ENCODE measurements around the gene ERCC6. TPM values are rescaled to one million over a fixed set of nuclear protein-coding genes. Genes with fewer than 3 reads are reported as not detected.

The ERCC6 gene
- total and polyA plus RNA-seq, 10 of the 15 experiments (the other 5 are each of a cell fraction or from before 2014, with no cell fraction given) = 4.3 to 15.6 (median 7.8) TPM

DNA sequence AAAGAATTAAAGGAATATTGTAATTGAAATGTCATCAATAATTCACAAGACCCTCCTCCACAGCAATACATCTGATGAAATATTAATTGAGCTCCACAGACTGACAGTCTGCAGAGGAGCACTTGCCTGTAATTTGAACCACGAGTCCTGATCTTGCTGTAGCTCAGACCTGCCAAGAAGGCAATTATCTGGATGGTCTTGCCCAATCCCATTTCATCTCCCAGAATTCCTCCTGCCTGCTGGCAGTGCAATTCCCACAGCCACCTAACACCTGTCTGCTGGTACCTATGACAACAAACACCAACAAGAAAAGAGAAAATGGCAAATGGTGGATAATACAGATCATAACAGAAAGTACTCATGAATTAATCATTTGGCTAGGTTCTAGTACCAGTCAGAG lies 38.5 kb downstream of the ERCC6 start:
- ChIA-PET SMC1A (ENCODE audit: uncharacterized antibody, unreplicated experiment) (interaction anchor here (2.5 kb wide), 1 partner anchor 11 kb away, joined by 10 read pairs; no protein-coding TSS in a partner anchor), CTCF (interaction anchor here (0.7 to 6.5 kb wide), 5 partner anchors 12 to 93 kb away, joined by 3 to 54 read pairs (median 6); no protein-coding TSS in a partner anchor), POLR2A (no interaction called here), RAD21 (ENCODE audit: unreplicated experiment) (interaction anchor here (1.9 kb wide), 1 partner anchor 93 kb away, joined by 6 read pairs; no protein-coding TSS in a partner anchor)
- WGBS (ENCODE audit: insufficient coverage, insufficient replicate concordance, low lambda C conversion rate, missing lambda C conversion rate) = 0% methylated on average over 1 of the region's 1 CpG
- Histone ChIP-seq H4K20me1 (ENCODE audit: control insufficient read depth, insufficient read depth) (no peaks in the 10 kb centered on the region), H3K4me2 (ENCODE audit: control insufficient read depth, insufficient read depth) (no peak overlapping the region), H3K4me1 (ENCODE audit: control insufficient read depth, insufficient read depth, low read length) (no peaks in the 10 kb centered on the region), H3K9ac (ENCODE audit: control insufficient read depth, insufficient read depth, low read length) (no peak overlapping the region), H3K79me2 (ENCODE audit: control insufficient read depth, insufficient read depth, low read length) (no peaks in the 10 kb centered on the region), H2AFZ (ENCODE audit: control insufficient read depth, low read depth, low read length) (no peak overlapping the region), H3K4me3 (no peak overlapping the region), H3K9me3 (replicated peaks; ENCODE audit: control insufficient read depth, insufficient read depth, low read length) (no peaks in the 10 kb centered on the region), H3K27ac (ENCODE audit: control insufficient read depth, insufficient read depth) (no peak overlapping the region), H3K27me3 (replicated peaks in 1 of 2; ENCODE audit: control insufficient read depth in 2 of 2, insufficient read depth in 2 of 2, low read length in 1 of 2) (no peaks in the 10 kb centered on the region), H3K36me3 (ENCODE audit: control insufficient read depth in 2 of 2, insufficient read depth in 2 of 2, low read length in 1 of 2) (peaks cover 0 to 3% of the 10 kb centered on the region in 2 experiments; a peak in 3 of 4 replicates)
- ATAC-seq (no peak), DNase-seq (ENCODE audit: low read depth, low spot score) (no peak), FAIRE-seq (no peak)
- no TSS peak for BruUV-seq (replicated peaks)
- TF ChIP-seq, protein P1, sequence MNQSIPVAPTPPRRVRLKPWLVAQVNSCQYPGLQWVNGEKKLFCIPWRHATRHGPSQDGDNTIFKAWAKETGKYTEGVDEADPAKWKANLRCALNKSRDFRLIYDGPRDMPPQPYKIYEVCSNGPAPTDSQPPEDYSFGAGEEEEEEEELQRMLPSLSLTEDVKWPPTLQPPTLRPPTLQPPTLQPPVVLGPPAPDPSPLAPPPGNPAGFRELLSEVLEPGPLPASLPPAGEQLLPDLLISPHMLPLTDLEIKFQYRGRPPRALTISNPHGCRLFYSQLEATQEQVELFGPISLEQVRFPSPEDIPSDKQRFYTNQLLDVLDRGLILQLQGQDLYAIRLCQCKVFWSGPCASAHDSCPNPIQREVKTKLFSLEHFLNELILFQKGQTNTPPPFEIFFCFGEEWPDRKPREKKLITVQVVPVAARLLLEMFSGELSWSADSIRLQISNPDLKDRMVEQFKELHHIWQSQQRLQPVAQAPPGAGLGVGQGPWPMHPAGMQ (IDR thresholded peaks at IDR 0.05; ENCODE audit: borderline replicate concordance) = no peak
- no peak for TF ChIP-seq STAT1 (conservative IDR thresholded peaks at IDR 0.05)
- no peak for TF ChIP-seq RELA (IDR thresholded peaks at IDR 0.05; ENCODE audit: borderline replicate concordance, partially characterized antibody)
- no peak for TF ChIP-seq STAT3 (IDR thresholded peaks at IDR 0.05; ENCODE audit: low read depth, low read length)
- in situ Hi-C loops (cut with MboI) (loop anchor here (25.0 kb wide), 1 partner anchor 763 kb away; no protein-coding TSS in a partner anchor), intact Hi-C loops (cut with micrococcal nuclease; ENCODE audit: unreplicated experiment) (no loop called here)

DNA sequence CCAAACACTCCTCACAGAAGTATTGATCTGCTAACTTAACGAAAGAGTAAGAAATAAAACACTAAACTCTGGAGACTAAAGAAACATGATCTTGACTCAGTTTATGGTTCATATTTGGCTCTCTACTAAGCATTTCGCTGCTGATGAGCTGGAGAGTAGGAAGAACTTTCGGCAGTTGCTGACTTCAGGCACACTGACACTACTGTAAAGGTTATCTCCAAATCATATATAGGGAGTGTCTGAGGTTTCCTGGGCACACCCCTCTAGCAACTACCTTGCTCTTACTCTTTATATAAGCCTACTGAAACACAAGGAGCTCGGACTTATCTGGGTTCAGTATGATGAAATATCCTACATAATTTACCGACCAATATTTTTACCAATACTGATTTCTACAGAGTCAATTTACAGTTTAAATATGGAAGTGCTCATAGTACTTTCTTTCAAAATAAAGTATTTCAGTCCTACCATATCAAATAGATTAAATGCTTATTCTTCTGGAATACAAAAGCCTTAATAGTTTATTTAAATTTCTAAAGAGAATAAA lies 39.5 kb downstream of the ERCC6 start:
- ChIA-PET RAD21 (ENCODE audit: unreplicated experiment) (interaction anchor here (1.9 kb wide), 1 partner anchor 92 kb away, joined by 6 read pairs; no protein-coding TSS in a partner anchor), POLR2A (no interaction called here), CTCF (interaction anchor here (1.7 to 6.5 kb wide), 3 partner anchors 13 to 92 kb away, joined by 6 to 54 read pairs (median 10); no protein-coding TSS in a partner anchor), SMC1A (ENCODE audit: uncharacterized antibody, unreplicated experiment) (interaction anchor here (1.4 to 2.5 kb wide), 2 partner anchors 12 to 92 kb away, joined by 4 to 10 read pairs; no protein-coding TSS in a partner anchor)
- Histone ChIP-seq H3K4me2 (ENCODE audit: control insufficient read depth, insufficient read depth) (no peak overlapping the region), H3K4me1 (ENCODE audit: control insufficient read depth, insufficient read depth, low read length) (no peaks in the 10 kb centered on the region), H3K4me3 (no peak overlapping the region), H3K36me3 (ENCODE audit: control insufficient read depth in 2 of 2, insufficient read depth in 2 of 2, low read length in 1 of 2) (peaks cover 0 to 3% of the 10 kb centered on the region in 2 experiments; a peak in 3 of 4 replicates), H3K27me3 (replicated peaks in 1 of 2; ENCODE audit: control insufficient read depth in 2 of 2, insufficient read depth in 2 of 2, low read length in 1 of 2) (no peaks in the 10 kb centered on the region), H4K20me1 (ENCODE audit: control insufficient read depth, insufficient read depth) (no peaks in the 10 kb centered on the region), H3K9ac (ENCODE audit: control insufficient read depth, insufficient read depth, low read length) (no peak overlapping the region), H3K9me3 (replicated peaks; ENCODE audit: control insufficient read depth, insufficient read depth, low read length) (no peaks in the 10 kb centered on the region), H2AFZ (ENCODE audit: control insufficient read depth, low read depth, low read length) (no peak overlapping the region), H3K27ac (ENCODE audit: control insufficient read depth, insufficient read depth) (no peak overlapping the region), H3K79me2 (ENCODE audit: control insufficient read depth, insufficient read depth, low read length) (no peaks in the 10 kb centered on the region)
- in situ Hi-C loops (cut with MboI) = no loop called here
- FAIRE-seq (no peak), DNase-seq (ENCODE audit: low read depth, low spot score) (no peak), ATAC-seq (no peak)
- intact Hi-C loops (cut with micrococcal nuclease; ENCODE audit: unreplicated experiment) = no loop called here
- BruUV-seq (replicated peaks) = no TSS peak
- 89% methylated on average over 5 of the region's 5 CpGs for WGBS (ENCODE audit: insufficient coverage, insufficient replicate concordance, low lambda C conversion rate, missing lambda C conversion rate)
- TF ChIP-seq, protein P2, sequence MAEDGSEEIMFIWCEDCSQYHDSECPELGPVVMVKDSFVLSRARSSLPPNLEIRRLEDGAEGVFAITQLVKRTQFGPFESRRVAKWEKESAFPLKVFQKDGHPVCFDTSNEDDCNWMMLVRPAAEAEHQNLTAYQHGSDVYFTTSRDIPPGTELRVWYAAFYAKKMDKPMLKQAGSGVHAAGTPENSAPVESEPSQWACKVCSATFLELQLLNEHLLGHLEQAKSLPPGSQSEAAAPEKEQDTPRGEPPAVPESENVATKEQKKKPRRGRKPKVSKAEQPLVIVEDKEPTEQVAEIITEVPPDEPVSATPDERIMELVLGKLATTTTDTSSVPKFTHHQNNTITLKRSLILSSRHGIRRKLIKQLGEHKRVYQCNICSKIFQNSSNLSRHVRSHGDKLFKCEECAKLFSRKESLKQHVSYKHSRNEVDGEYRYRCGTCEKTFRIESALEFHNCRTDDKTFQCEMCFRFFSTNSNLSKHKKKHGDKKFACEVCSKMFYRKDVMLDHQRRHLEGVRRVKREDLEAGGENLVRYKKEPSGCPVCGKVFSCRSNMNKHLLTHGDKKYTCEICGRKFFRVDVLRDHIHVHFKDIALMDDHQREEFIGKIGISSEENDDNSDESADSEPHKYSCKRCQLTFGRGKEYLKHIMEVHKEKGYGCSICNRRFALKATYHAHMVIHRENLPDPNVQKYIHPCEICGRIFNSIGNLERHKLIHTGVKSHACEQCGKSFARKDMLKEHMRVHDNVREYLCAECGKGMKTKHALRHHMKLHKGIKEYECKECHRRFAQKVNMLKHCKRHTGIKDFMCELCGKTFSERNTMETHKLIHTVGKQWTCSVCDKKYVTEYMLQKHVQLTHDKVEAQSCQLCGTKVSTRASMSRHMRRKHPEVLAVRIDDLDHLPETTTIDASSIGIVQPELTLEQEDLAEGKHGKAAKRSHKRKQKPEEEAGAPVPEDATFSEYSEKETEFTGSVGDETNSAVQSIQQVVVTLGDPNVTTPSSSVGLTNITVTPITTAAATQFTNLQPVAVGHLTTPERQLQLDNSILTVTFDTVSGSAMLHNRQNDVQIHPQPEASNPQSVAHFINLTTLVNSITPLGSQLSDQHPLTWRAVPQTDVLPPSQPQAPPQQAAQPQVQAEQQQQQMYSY (CRISPR knock-in tag; IDR thresholded peaks at IDR 0.05) = no peak
- TF ChIP-seq, protein P3, sequence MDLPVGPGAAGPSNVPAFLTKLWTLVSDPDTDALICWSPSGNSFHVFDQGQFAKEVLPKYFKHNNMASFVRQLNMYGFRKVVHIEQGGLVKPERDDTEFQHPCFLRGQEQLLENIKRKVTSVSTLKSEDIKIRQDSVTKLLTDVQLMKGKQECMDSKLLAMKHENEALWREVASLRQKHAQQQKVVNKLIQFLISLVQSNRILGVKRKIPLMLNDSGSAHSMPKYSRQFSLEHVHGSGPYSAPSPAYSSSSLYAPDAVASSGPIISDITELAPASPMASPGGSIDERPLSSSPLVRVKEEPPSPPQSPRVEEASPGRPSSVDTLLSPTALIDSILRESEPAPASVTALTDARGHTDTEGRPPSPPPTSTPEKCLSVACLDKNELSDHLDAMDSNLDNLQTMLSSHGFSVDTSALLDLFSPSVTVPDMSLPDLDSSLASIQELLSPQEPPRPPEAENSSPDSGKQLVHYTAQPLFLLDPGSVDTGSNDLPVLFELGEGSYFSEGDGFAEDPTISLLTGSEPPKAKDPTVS (IDR thresholded peaks at IDR 0.05; ENCODE audit: low read depth, low read length) = no peak
- TF ChIP-seq ZZZ3 (IDR thresholded peaks at IDR 0.05; ENCODE audit: control insufficient read depth, insufficient read length, low read depth) = no peak
- no peak for TF ChIP-seq CREM (IDR thresholded peaks at IDR 0.05; ENCODE audit: low read depth)
- no peak for TF ChIP-seq NFXL1 (IDR thresholded peaks at IDR 0.05; ENCODE audit: borderline replicate concordance)
- TF ChIP-seq RCOR1 (conservative IDR thresholded peaks at IDR 0.05; ENCODE audit: low read depth, low read length) = no peak

All from GM12878 (cell line).